ENCODE measurements around the gene HOXB2.

The HOXB2 gene

DNA sequence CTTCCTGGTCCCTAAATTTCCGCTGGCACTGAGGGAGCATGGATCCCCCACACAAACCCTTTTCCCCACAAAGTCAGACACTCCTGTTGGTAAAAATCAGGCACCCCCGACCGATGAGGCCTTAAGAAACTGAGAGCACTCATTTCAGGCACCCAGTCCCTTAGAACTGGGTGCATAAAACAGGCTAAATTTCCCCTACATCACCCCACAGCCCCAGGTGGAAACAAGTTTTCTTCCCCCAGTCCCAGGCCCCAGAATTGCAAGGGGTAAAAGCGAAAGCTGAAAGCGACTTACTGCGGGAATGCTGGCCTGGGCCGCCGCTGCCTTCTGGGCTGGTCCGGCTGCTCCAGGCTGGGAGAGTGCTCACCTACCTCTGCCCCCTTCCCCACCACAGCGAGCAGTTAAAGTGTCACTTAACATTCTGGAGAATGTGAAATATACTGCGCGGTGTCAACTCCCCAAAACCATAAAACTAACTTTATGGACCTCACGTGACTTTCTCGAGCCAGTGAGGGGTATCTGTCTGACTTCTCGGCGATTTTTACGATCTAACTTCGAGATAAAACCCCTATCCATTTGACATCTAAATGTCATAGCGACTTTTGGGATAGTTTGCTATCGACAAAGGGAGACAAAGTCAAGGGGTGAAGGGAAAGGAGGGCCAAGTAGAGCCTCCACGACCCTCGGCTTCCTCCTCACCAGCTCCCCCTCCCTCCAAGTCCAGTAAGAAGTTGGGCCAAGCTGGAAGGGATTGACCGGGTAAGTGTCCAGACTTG is 45.1 kb upstream of the HOXB2 start, which contains the start of gene HOXB3 (continued):
- no peak for TF ChIP-seq ZNF214 (tag by site-specific recombination; IDR thresholded peaks at IDR 0.05; ENCODE audit: borderline replicate concordance)
- no peak for TF ChIP-seq EGR2 (tag by site-specific recombination; IDR thresholded peaks at IDR 0.05; ENCODE audit: low read depth)
- TF ChIP-seq KLF8 (tag by site-specific recombination; IDR thresholded peaks at IDR 0.05) = peak; percentile 72
- no peak for TF ChIP-seq ZNF830 (tag by site-specific recombination; IDR thresholded peaks at IDR 0.05; ENCODE audit: low read depth)
- TF ChIP-seq ZSCAN23 (tag by site-specific recombination; IDR thresholded peaks at IDR 0.05) = no peak
- TF ChIP-seq ZNF571 (tag by site-specific recombination; IDR thresholded peaks at IDR 0.05) = no peak
- TF ChIP-seq, protein P1, sequence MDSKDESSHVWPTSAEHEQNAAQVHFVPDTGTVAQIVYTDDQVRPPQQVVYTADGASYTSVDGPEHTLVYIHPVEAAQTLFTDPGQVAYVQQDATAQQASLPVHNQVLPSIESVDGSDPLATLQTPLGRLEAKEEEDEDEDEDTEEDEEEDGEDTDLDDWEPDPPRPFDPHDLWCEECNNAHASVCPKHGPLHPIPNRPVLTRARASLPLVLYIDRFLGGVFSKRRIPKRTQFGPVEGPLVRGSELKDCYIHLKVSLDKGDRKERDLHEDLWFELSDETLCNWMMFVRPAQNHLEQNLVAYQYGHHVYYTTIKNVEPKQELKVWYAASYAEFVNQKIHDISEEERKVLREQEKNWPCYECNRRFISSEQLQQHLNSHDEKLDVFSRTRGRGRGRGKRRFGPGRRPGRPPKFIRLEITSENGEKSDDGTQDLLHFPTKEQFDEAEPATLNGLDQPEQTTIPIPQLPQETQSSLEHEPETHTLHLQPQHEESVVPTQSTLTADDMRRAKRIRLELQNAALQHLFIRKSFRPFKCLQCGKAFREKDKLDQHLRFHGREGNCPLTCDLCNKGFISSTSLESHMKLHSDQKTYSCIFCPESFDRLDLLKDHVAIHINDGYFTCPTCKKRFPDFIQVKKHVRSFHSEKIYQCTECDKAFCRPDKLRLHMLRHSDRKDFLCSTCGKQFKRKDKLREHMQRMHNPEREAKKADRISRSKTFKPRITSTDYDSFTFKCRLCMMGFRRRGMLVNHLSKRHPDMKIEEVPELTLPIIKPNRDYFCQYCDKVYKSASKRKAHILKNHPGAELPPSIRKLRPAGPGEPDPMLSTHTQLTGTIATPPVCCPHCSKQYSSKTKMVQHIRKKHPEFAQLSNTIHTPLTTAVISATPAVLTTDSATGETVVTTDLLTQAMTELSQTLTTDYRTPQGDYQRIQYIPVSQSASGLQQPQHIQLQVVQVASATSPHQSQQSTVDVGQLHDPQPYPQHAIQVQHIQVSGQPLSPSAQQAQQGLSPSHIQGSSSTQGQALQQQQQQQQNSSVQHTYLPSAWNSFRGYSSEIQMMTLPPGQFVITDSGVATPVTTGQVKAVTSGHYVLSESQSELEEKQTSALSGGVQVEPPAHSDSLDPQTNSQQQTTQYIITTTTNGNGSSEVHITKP (tag by site-specific recombination; IDR thresholded peaks at IDR 0.05) = peak; percentile 39
- TF ChIP-seq ZNF155 (tag by site-specific recombination; IDR thresholded peaks at IDR 0.05) = no peak
- peak; percentile 81 for TF ChIP-seq BCL11A (tag by site-specific recombination; IDR thresholded peaks at IDR 0.05; ENCODE audit: low read depth)
- no peak for TF ChIP-seq ZNF596 (tag by site-specific recombination; IDR thresholded peaks at IDR 0.05)
- TF ChIP-seq ZNF302 (tag by site-specific recombination; IDR thresholded peaks at IDR 0.05; ENCODE audit: low read depth) = no peak
- TF ChIP-seq, protein P2, sequence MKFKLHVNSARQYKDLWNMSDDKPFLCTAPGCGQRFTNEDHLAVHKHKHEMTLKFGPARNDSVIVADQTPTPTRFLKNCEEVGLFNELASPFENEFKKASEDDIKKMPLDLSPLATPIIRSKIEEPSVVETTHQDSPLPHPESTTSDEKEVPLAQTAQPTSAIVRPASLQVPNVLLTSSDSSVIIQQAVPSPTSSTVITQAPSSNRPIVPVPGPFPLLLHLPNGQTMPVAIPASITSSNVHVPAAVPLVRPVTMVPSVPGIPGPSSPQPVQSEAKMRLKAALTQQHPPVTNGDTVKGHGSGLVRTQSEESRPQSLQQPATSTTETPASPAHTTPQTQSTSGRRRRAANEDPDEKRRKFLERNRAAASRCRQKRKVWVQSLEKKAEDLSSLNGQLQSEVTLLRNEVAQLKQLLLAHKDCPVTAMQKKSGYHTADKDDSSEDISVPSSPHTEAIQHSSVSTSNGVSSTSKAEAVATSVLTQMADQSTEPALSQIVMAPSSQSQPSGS (tag by site-specific recombination; IDR thresholded peaks at IDR 0.05; ENCODE audit: low read depth) = no peak
- TF ChIP-seq ZNF433 (tag by site-specific recombination; IDR thresholded peaks at IDR 0.05; ENCODE audit: low read depth) = no peak
- peak; percentile 67 for TF ChIP-seq ZNF391 (tag by site-specific recombination; IDR thresholded peaks at IDR 0.05; ENCODE audit: borderline replicate concordance, low read depth)
- TF ChIP-seq, protein P3, sequence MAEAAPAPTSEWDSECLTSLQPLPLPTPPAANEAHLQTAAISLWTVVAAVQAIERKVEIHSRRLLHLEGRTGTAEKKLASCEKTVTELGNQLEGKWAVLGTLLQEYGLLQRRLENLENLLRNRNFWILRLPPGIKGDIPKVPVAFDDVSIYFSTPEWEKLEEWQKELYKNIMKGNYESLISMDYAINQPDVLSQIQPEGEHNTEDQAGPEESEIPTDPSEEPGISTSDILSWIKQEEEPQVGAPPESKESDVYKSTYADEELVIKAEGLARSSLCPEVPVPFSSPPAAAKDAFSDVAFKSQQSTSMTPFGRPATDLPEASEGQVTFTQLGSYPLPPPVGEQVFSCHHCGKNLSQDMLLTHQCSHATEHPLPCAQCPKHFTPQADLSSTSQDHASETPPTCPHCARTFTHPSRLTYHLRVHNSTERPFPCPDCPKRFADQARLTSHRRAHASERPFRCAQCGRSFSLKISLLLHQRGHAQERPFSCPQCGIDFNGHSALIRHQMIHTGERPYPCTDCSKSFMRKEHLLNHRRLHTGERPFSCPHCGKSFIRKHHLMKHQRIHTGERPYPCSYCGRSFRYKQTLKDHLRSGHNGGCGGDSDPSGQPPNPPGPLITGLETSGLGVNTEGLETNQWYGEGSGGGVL (tag by site-specific recombination; IDR thresholded peaks at IDR 0.05) = peak; percentile 63; the same call in 1 of the 2 replicates
- TF ChIP-seq ZNF677 (tag by site-specific recombination; IDR thresholded peaks at IDR 0.05) = no peak
- no peak for TF ChIP-seq ZBTB49 (tag by site-specific recombination; IDR thresholded peaks at IDR 0.05; ENCODE audit: low read depth)
- TF ChIP-seq ZNF629 (tag by site-specific recombination; IDR thresholded peaks at IDR 0.05) = peak; percentile 81
- no peak for TF ChIP-seq SETDB1 (IDR thresholded peaks at IDR 0.05; ENCODE audit: insufficient read length, low read length)
- peak; percentile 41; the same call in 1 of the 2 replicates for TF ChIP-seq ZBTB44 (tag by site-specific recombination; IDR thresholded peaks at IDR 0.05)
- TF ChIP-seq, protein P4, sequence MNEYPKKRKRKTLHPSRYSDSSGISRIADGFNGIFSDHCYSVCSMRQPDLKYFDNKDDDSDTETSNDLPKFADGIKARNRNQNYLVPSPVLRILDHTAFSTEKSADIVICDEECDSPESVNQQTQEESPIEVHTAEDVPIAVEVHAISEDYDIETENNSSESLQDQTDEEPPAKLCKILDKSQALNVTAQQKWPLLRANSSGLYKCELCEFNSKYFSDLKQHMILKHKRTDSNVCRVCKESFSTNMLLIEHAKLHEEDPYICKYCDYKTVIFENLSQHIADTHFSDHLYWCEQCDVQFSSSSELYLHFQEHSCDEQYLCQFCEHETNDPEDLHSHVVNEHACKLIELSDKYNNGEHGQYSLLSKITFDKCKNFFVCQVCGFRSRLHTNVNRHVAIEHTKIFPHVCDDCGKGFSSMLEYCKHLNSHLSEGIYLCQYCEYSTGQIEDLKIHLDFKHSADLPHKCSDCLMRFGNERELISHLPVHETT (tag by site-specific recombination; IDR thresholded peaks at IDR 0.05) = peak; percentile 83
- no peak for TF ChIP-seq ZNF654 (tag by site-specific recombination; IDR thresholded peaks at IDR 0.05; ENCODE audit: low read depth)
- peak; percentile 29; the same call in 1 of the 2 replicates for TF ChIP-seq ZNF610 (tag by site-specific recombination; IDR thresholded peaks at IDR 0.05; ENCODE audit: borderline replicate concordance)
- no peak for TF ChIP-seq ZNF175 (tag by site-specific recombination; IDR thresholded peaks at IDR 0.05)
